Stimulated activated CD4-positive, alpha-beta T cell treated with anti-CD3 and anti-CD28 coated beads, TNF-alpha, amount 100 ng/mL, for 1 hour (primary cell): Measurements from ENCODE around the gene SESTD1.

Source experiments
- DNase-seq, 3 donors: peaks; one replicate each; pipeline ENCODE4 v3.0.0-alpha.2; 2020; ENCODE audit warnings: low read depth in 3 of 3, low spot score in 1 of 3

The SESTD1 gene

GRCh38 chr2:179191110-179191509, 73.5 kb downstream of the SESTD1 start:
- DNase-seq, result no peak

- no peak for DNase-seq
Measured at GRCh38 chr2:179186126-179186525, 78.5 kb downstream of the SESTD1 start.

- DNase-seq, result no peak
Measured at GRCh38 chr2:179184610-179185009, 80.0 kb downstream of the SESTD1 start.

- no peak for DNase-seq
Measured at GRCh38 chr2:179181002-179181401, 83.6 kb downstream of the SESTD1 start.

GRCh38 chr2:179180242-179180641, 84.4 kb downstream of the SESTD1 start:
- DNase-seq, result no peak

- DNase-seq, result no peak
Measured at GRCh38 chr2:179179719-179180118, 84.9 kb downstream of the SESTD1 start.

GRCh38 chr2:179177694-179178093, 86.9 kb downstream of the SESTD1 start:
- DNase-seq, result no peak

- no peak for DNase-seq
Measured at GRCh38 chr2:179174240-179174639, 90.4 kb downstream of the SESTD1 start.

GRCh38 chr2:179172894-179173293, 91.7 kb downstream of the SESTD1 start:
- no peak for DNase-seq

- no peak for DNase-seq
Measured at GRCh38 chr2:179171371-179171770, 93.3 kb downstream of the SESTD1 start.

GRCh38 chr2:179170901-179171300, 93.7 kb downstream of the SESTD1 start:
- DNase-seq, result no peak

- no peak for DNase-seq
Measured at GRCh38 chr2:179165356-179166000, 99.2 kb downstream of the SESTD1 start.

GRCh38 chr2:179141206-179141605, 123.4 kb downstream of the SESTD1 start:
- DNase-seq, result no peak

GRCh38 chr2:179140571-179140970, 124.1 kb downstream of the SESTD1 start:
- DNase-seq, result no peak

GRCh38 chr2:179139506-179139905, 125.1 kb downstream of the SESTD1 start:
- DNase-seq, result no peak

GRCh38 chr2:179137200-179137759, 127.4 kb downstream of the SESTD1 start:
- DNase-seq, result no peak

- DNase-seq, result no peak
Measured at GRCh38 chr2:179133016-179133415, 131.6 kb downstream of the SESTD1 start.

- DNase-seq, result no peak
Measured at GRCh38 chr2:179132076-179132475, 132.6 kb downstream of the SESTD1 start.

- DNase-seq, result no peak
Measured at GRCh38 chr2:179130560-179130959, 134.1 kb downstream of the SESTD1 start.

- DNase-seq, result no peak
Measured at GRCh38 chr2:179129574-179130238, 134.9 kb downstream of the SESTD1 start.

- DNase-seq, result no peak
Measured at GRCh38 chr2:179125404-179125803, 139.2 kb downstream of the SESTD1 start.

- DNase-seq, result no peak
Measured at GRCh38 chr2:179124282-179124681, 140.3 kb downstream of the SESTD1 start.

- no peak for DNase-seq
Measured at GRCh38 chr2:179123272-179123662, 141.4 kb downstream of the SESTD1 start.
